ENCODE data around the gene MYOCD.

Gene MYOCD

DNA sequence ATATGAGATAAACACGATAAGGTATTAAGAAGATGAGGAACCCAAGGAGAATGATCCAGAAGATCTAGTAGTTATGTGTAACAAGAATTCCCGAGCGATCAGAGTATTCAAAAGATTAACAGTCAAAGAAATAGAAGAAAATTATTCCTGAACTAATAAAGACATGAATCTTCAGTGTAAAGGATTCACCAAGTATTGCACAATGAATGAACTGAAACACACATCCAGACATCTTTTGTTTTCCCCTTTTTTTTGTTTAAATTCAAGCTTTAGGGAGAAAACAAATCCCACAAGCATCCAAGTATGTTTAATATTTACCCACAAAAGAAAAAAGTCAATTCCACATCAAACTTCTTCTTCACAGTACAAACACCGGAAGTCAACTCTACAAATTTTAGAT, 23.7 kb upstream of the MYOCD start:
- no peak for DNase-seq

DNA sequence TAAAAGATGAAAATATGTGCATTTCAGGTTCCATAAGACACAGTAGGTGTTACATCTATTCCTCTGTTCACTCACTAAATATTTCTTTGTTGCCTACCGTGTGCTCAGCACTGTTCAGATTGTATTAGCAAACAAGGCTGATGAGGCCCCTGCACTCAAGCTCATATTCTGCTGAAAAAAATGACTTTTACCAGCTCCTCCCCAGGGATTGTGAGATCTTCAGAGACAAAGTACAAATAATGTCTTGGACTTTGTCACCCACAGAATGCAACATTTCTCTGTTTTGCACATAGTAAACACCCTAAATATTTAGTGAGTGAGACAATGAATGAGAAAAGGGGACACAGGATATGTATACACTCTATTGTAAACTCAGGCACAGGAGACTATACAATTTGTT, 21.9 kb upstream of the MYOCD start:
- DNase-seq = no peak

DNA sequence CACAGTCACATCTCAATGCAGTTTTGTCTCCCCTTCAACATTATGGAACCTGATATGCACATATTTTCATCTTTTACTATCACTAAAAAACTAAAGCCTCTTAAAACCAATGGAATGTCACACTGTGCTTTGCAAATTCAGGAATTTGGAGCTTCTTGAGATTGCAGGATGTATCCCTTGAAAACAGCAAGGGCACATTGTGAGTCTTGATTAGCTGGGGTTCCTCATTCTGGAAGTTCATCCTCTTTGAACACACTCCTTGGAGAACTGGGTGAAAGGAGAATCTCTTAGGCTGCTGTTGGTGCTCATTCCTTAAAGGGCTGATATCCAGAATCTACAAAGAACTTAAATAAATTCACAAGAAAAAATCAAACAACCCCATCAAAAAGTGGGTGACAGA, 21.1 kb upstream of the MYOCD start:
- DNase-seq = no peak

- DNase-seq = no peak
Observed at GRCh38 chr17:12646761-12647422, 18.8 kb upstream of the MYOCD start.

DNA sequence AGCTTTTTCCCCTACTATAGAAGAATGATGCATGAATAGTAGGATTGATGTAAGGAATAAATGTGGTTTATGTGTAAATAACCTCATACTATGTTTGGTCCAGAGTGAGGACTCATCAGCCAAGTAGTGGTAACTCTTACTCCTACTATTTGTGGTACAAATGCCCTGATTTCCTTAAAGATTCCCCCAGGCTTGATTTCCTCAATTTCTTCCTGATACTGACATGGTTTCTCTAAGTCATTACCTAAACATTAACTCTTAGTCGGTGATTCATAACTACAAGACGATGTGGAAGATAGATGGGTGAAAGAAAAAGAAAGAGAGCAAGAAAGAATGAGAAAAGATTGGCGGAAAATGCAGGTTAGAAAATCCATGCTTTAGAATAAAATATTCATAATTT, 17.2 kb upstream of the MYOCD start:
- DNase-seq = no peak

- no peak for DNase-seq
Observed at GRCh38 chr17:12655936-12656335, 9.8 kb upstream of the MYOCD start.

DNA sequence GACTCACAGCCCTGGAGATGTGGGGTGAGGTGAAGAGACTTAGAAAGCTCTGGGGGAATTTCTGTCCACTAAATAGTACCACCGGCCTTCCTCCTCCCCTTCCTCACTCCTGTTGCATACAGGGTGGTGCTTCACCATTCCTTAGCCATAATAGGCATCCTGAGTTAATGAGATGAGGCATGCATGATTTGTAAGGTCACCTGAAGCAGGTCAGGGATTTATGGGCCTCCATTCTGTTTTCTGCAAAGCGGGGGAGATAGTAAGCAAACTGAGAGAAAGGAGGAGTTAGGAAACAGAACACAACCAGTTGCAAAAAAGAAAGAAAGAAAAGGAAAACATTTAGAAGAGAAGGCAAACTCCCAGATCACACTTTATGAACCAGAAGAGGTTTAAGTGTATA, 9.3 kb upstream of the MYOCD start:
- no peak for DNase-seq

DNA sequence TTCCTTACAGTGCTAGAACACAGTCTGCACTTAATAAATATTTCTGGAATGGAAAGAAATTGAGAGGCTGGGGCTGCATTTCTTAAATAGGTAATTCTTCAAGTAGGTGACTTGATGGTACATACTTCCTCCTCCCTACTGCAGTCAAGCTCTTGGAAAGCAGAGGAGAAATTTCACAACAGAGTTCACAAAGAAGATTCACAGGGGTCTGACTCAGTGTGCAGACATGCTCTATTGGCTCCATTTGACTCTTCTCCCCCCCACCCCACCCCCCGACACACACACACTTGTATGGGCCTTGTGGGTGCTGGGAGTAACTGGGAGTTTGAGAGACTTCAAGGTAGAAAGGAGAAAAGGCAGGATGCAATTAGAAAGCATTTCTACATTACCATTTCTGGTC, 6.2 kb upstream of the MYOCD start:
- no peak for DNase-seq

GRCh38 chr17:12664252-12664651, 1.4 kb upstream of the MYOCD start:
- DNase-seq = no peak

DNA sequence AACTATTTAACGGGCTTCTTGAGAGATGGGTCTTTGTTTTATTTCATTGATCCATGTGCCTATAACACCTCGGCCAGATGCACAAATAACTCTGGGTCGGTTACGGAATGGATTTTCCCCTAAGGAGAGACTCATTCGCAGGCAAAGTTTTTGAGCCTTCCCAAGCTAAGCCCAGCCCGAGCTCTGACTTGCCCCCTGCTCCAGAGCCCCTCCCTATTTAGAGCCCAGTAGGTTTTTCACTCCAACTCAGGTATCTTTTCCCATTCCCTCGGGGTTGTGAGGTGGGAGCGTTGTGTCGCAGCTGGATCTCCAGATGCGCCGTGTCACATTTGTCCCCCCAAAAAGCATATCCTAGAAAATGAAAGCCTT, 812 bp upstream of the MYOCD start:
- DNase-seq = no peak

DNA sequence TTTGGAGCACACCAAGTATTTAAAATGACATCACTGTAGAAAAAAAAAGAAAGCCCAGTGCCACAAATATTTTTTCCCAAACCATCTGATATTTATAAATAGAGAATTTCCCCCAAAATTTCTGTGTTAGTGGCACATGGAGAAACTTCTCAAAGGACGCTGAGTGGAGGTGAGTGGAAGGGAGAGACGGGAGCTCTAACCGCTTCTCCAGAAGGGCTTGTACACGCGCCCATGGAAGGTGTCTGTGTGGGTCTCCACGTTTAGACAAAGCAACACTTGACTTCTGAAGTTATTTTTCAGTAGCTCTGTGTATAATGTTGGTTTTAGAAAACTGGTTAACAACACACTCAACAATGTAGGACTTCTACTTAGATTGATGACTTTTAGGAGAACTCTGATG, 1.0 kb downstream of the MYOCD start:
- DNase-seq = no peak

GRCh38 chr17:12667299-12667958, 1.7 kb downstream of the MYOCD start:
- peak in 2 of 51 donors; percentile 1 to 27 for DNase-seq

DNA sequence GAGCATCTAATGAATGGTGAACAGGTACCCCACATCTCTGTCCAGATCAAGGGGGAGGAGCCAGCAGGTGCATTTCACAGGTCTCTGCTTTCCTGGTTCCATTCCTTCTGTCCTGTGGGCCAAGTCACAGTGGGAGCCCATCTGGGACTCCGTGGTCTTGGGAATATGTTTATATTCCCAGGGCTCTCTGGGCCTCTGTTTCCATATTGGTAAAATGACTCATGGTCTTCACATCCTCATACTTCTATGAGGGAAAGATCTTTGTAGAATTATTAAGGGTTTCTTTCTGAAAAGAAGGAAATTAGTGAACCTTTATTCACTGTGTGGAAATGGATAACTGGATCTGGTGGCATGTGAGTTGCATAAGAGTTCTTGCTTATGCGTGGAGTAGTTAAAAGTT, 6.2 kb downstream of the MYOCD start:
- DNase-seq = no peak

- DNase-seq = no peak
Observed at GRCh38 chr17:12672947-12673346, 7.3 kb downstream of the MYOCD start.

DNA sequence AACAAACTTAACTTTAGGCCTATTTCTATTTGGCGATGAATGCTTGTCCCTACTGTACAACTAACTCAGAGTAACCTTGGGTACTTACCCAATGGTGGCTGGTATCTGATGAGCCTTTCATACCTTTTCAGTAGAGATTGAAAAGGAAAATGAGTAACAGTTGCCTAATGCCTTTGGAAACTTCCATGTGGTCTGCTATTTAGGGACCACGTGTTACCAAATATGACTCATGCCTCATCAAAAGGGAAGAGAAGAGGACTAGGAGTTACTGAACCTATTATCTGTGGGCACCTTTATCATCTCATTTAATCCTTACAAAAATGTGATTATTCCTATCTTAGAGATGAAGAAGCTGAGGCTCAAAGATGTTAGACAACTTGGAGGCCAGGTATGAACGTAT, 8.1 kb downstream of the MYOCD start:
- no peak for DNase-seq

- no peak for DNase-seq
Observed at GRCh38 chr17:12680407-12680897, 14.8 kb downstream of the MYOCD start.

- DNase-seq = no peak
Observed at GRCh38 chr17:12680993-12681392, 15.3 kb downstream of the MYOCD start.

- no peak for DNase-seq
Observed at GRCh38 chr17:12683299-12683698, 17.6 kb downstream of the MYOCD start.

- DNase-seq = no peak
Observed at GRCh38 chr17:12686486-12686885, 20.8 kb downstream of the MYOCD start.

GRCh38 chr17:12688382-12688781, 22.7 kb downstream of the MYOCD start:
- no peak for DNase-seq

GRCh38 chr17:12691173-12691572, 25.5 kb downstream of the MYOCD start:
- DNase-seq = peak in 5 of 51 donors; percentile 1 to 35 (median 11)

DNA sequence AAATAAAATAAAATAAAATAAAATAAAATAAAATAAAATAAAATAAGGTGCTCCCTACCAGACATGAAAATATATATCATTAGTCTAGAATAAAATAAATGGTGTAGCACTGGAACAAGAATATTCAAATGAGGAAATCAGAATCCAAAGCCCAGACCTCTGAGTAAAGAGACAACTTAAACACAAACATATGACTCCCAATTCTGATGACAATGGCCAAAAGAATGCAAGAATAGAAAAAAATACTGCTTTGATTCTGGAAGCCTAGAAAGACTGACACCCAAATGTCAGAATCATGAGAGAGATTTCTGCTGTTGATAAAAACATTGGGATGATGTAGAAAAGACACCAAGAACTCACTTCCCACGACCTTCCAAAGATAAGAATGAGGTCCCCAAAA, 27.9 kb downstream of the MYOCD start:
- no peak for DNase-seq

DNA sequence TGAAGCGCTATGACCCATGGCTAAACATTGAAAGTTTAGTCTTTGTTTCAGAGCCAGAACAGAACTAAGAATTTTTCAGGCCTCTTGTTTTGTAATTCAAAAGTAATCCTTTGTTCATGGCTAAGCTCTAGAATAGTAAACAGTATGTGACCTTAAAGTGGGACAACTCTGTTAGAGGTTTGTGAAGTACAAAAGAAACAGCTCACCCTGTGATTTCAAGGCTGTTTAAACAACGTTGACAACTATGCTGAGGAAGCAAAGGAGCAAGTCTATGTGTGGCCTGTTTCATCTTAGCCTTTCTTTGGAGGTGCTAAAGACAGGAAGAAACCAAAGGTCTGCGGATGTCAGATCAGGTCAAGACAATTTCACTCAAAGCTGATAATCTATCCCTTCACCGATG, 40.4 kb downstream of the MYOCD start:
- no peak for DNase-seq

DNA sequence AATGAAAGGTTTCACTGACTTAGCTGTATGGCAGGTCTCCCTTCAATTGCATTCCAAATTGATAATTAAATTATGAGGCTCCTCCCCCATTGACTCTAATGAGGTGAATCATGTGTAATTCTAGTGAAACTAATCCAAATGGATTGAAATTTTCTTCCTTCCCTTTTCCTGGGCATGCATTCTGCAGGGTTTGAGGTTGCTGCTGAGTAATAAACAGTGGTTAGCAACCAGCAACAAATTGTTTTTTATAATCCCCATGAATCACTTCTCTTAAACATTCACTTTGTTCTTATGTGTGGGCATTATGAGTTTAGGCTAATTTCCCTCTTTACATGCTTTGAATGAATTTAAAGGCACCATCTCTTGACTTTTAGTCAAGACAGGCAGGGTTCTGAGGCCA, 43.4 kb downstream of the MYOCD start:
- no peak for DNase-seq

Data from hypothalamus (tissue), 51 donors.